GM19023 (cell line): ENCODE measurements around the gene RAB6B.
"Not testable (repeated sequence)": the region's sequence is repeated elsewhere in the genome, so short reads cannot be mapped to it uniquely, and the experiment has no call there.

Experiments
- ATAC-seq: cut with Tn5 transposase; IDR thresholded peaks from one replicate; pipeline ENCODE4 v1.9.1; 2021; ENCODE audit warnings: mild to moderate bottlenecking, moderate library complexity; ENCODE audit not compliant: unreplicated experiment

The RAB6B gene

DNA sequence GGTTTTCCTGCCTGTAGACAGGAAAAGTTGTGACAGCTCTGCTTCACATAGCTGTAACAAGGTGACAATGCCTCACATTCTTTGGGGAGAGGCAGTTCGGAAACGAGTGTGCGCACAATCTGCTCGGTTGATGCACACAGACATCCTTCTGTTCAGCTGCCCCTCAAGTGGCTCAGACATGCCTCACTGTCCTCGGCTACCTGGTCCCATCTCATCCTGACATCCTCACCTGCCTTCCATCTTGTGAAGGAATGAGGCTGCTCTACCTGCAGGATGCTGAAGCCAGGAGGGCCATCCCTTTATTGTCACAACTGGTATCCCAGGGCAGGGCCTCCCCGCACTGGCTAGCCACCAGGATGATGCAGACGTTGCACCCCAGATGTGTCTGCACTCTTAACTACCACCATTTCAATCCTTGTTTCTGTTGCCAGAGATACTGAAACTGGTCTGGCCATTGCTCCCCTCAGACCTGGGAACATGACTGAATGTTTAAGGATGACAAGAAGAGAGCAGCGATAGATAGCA is 70.7 kb downstream of the RAB6B start:
- ATAC-seq: no peak

DNA sequence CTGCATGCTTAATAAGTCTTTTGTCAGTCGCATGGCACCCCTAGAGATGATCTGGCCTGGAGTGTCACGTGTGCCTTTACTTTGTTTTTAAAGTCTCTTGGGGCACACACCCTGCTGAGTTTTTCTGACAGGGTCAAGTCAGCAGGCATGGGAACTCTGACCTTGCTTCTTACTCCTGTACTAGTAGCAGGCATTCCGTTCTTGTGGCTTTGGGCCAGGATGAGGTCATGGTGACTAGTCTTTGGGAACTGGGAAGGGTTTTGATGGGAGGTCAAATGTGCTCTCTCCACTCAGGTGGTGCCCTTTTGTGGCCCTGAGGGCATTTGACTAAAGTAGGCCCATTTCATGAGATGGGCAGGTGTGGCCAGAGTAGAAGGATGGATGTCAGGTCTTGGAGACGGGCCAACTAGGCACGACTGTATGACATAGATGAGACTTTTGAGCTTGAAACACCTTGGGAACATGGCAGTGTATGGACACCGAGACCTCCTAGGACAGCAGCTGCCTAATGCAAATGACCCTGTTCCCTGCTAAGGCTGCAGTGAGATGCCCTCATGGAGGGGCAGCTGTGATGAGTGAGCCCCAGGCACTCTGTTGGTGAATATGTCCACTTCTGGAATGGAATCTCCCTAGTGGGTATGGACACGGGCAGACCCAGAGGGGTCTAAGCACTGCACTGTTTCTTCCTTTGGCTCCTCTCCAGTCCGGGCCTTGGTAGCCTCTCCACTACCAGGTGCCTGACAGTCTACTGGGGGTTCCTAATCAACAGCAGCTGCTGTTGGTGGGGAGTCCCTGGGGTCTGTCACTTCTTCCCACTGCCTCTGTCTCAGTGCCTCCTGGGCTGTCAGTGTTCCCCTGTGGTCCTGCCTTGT is 73.7 kb downstream of the RAB6B start:
- no peak for ATAC-seq

DNA sequence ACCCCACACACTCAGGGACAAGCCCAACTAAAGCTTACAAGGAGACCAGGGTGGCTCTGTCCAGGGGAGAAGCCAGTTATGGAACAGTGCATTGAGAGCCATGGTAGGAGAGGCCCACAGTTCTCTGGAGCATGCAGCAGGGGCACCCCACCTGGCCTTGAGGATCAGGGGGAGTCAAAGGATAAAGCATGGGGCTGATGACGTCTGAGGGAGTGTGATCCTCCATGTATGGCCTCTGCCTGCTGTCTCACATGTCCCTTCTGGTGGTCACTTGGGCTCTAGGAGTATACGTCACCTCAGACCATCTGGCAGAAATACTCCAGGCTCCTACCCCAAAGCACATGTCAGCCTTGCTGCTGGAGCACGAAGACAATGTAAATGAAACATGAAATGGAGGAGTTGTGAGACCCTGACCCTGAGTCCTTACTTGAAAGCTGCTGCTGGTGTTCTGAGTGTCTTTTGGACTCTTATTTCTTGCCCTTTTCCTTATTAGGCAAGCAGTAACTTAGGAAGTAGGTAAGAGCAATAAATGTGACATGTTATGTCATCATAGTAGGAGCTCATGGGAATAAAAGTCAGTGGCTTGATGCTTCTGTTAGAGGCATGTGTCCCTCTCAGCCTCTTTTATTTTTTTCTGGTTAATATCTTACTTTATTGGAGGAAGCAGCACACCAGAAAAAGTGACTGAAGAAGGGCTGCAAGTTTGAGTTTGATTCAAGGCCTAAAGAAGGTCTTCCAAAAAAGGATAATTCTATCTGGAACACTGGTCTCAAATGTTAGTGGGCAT is 74.6 kb downstream of the RAB6B start:
- no peak for ATAC-seq

DNA sequence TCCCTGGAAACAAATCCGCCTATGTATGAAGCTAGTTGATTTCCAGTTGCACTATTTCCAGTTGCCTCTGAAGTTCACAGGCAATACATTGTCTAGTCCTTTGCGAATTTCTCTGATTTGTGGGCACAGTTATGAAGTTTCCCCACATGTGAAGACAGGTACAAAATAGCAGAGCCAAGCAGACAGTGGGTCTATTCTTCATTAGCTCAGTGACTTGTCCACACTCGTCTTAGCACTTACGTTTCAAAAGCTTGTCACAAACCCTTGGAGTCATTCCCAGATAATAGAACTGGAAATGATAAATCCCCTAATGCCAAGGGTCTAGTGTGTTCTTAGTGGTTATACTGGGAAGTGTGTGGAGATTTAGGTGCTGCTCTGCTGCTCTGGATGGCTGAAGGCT is 75.6 kb downstream of the RAB6B start:
- ATAC-seq: no peak

DNA sequence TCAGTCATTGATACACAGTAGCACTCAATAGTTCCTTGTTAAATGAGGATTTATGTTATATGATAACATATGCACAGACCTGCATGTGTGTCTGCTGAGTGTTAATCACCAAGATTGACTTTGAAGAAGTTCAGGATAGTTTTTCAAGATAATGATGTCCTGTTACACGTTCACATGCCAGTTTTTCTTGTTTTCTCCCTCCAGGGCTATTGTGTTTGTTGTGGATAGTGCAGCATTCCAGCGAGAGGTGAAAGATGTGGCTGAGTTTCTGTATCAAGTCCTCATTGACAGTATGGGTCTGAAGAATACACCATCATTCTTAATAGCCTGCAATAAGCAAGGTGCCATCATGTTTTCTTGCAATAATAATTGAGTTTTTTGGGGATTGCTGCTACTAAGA is 80.3 kb downstream of the RAB6B start:
- no peak for ATAC-seq

DNA sequence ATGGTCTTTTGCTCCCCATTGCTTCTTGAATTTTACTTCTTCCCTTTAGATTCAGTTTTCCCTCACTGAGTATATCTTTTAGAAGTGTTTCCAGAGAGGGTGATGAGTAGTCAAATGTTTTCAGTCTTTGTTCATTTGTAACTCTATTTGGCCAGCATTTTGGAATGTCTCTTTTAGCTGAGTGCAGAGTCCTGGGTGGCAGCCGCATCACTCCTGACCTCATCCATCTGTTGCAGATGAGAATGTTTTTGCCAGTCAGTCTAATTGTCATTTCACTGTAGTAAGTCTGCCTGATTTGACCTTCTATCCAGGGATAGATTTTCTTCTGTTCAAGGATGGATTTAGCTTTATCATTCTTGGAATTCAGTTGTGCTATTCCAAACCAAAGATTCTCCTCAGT is 82.8 kb downstream of the RAB6B start:
- no peak for ATAC-seq

DNA sequence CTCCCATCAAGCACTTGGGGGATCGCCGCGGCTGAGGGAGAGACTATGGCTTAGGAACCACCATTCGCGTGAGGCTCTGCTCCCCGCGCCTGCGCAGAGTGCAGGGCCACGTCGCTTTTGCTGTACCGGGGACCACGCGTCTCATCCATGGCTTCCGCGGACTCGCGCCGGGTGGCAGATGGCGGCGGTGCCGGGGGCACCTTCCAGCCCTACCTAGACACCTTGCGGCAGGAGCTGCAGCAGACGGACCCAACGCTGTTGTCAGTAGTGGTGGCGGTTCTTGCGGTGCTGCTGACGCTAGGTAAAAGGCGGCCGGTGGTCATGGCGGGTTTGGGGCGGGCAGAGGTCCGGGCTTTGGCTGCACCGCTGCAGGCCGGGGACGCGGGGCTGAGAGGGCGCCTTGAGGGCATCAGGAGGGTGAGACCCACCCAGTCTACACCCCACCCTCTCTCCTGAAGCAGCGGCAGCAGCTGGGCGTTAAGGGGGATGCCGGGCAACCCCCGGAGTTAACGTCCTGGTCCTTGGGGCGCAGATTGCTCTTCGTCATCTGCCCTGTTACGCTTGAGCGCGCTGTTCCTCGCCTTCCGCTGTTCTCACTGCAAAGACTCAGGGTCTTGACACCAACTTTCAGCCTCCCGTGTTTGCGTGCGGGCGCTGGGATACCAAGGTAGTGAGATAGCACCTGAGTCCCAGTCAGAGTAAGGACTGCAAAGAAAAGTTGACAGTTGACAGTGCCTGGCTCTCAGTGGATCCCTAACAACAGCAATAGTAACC is 89.8 kb downstream of the RAB6B start, which contains the start of gene SRPRB:
Gene SRPRB (plus strand): TSS at position 114 of the 774 bp plus-strand sequence. CDS start 34 bp downstream, at position 148.
- peak; percentile 98 for ATAC-seq

DNA sequence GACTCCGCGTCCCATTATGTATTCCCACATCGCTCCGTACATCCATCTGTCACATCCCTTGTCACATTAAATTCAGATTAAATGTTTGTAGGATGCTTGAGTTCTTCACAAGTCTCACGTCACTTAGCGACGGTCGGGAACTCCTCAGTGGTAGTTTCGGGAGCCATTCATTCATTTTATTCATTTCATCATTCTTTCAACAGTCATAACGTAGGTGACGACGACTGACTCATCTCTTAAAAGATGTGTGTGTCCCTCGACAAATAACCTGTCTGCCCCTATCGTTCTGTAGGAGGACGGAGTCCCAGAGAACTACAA is 90.3 kb downstream of the RAB6B start:
- no peak for ATAC-seq

DNA sequence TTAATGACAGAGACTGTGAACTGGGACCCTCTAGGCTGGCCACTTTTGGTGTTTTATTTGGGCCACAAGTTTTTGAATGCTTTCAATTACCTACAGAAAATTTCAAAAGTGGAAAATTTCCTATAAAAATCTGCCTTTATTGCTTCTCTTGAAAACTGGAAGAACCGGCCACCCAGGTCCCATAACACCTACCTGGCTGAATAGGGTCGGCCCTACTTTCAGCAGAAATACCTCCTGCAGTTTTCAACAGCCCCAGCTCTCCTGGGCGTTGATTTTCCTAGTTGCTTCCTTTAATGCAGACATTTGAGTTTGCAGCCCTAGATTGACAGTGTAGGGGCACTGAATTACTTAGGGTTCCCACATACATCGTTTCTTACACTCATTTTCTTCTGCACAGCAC is 90.8 kb downstream of the RAB6B start:
- ATAC-seq: no peak

DNA sequence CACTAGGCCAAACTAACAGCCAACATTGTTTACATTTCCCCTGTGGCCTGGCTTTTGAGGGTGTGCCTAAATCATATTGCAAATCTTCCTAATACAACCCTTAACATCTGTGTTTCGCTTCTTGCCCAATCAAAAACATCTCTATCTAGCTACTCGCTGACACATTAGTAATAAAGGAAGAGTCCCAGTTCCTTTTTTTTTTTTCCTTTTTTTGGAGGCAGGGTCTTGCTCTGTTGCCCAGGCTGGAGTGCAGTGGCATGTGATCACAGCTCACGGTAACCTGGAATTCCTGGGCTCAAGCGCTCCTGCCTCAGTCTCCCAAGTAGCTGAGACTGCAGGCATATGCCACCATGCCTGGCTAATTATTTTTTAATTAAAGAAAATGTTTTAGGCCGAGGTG is 92.2 kb downstream of the RAB6B start:
- ATAC-seq: no peak

DNA sequence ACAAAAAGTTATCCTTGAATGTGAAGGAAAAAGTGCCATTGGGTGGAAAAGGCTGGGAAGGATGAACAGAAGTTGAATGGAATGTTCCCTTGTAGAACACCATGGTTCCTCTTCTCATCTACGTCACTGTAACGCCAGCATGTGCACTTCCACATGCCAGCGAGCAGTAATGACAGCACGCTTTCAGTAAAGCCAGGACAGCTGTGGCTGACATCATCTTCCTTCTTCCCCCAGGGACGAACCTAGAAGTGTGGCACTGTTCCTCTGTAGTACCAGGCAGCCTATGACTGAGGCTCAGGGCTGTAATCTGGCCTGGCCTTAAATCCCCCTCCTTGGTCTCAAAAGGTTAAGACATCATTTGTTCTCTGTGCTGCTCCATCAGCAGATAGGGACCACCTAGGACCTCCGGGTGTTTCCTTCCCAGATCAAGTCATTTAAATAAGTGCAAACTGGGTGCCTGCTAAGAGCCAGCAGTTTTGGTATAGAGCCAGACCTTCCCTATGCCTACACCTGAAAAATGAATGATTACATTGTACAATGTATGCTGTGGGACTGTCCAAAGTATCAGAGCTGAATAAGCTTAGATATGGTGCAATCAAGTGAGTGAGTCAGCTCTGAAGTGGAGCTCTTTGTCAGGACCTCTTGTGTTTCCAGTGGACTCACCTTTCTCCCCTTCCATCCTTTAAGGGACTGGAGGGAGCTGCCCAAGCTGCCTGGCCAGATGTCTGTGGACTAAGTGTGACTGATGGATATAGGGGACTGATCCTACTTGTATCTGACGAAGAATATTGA is 95.7 kb downstream of the RAB6B start:
- no peak for ATAC-seq

DNA sequence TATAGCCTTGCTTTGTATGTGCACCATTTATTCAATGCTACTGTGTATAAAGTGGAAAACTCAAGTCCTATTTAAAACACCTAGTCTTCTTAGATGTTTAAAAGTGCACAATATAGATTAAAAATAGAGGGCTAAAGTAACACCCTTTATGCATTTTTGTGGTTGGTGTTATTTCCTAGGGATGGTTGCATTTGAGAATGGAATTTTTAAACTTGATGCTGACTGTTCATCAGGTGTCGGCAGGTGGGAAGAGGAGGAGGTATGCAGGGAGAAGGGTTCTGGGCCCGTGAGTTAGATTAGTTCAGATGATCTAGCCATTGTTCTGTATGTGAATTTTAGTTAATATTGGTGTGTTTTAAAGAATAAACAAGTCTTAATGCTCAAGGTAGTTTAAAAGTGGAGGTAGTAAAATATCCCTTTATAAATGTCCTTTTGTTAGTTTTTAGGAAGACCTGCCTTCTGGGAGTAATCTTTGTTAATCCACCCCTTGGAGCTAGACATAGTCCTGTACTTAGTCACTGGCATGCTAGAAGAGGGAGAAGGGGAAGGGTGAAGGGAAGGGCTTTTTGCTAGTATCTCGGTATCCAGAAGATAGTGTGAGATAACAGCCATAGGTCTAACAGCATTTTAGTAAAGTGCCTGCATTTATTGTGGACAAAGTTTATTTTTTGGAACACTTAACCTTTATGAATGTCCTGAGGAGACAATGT is 98.1 kb downstream of the RAB6B start:
- ATAC-seq: no peak

DNA sequence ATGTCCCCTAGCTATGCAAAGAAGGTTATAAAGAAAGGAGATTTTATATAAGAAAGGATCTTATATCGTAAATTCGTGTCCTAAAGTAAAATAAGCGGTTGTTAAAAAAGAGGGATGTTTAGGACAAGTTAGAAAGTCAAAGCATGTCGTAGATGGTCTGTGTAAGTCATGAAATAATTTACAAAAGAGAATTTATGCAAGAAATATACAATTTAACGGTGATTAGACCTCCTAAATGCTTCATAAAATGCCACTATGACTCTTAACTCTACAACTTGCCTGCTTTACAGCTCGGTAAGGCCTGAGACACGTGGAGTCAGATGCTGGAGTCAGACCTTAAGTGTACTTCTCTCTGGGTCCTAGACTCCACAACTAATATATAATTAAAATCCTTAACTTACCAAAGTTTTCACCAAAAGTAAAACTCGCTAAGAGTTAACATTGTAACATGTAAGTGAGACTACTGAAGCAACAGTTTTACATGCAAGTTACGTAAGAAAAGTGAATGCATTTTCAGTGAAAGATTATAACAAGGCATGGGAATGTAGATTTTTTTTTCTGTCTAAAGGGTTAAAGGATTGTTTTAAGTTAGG is 103.4 kb downstream of the RAB6B start:
- ATAC-seq: no peak

DNA sequence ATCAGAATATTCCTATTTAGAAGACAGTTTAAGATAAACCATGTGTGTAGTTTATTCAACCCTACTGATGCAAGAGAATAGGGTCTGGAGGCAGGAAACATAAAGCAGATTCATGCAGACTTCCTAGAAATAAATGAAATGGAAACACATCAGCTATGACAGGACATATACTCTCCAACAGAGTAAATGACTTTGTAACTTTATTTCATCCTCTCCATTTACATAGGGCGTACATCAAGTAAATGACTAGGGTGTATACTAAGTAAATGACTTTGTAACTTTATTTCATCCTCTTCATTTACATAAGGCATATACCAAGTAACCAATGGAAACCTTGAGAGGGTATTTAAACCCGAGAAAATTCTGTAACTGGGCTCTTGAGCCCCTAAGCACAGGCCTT is 107.7 kb downstream of the RAB6B start:
- no peak for ATAC-seq

DNA sequence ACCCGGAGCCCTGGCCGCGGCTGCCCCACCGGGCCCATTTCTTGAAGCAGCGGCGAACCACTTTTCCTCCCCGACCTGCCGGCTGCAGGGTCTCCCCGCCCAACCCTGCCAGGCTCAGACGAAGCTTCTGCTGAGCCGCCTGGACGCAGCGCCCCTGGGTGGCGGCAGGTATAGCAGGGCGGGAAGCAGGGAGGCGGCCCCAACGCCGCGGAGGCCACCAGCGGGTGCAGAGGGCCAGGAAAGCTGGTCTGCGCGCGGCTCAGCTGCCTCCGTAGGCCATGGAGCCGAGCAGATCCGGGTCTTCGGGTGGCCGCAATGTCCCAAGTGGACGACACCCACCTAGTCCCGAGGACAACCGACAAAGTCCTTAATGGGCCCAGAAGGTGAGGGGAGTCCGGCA is 111.9 kb downstream of the RAB6B start:
- ATAC-seq: no peak

DNA sequence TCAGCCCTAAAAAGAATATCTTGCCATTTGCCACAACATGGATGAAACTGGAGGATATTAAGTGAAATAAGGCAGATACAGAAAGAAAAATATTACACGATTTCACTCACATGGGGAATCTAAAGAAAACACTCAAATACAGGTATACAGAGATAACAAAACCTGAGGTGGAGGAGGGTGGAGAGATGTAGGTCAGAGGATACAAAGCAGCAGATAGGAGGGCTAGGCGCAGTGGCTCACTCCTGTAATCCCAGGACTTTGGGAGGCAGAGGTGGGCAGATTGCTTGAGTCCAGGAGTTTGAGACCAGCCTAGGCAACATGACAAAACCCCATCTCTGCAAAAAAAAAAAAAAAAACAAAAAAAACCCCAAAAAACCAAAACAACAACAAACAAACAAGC is 113.2 kb downstream of the RAB6B start:
- ATAC-seq: no peak

DNA sequence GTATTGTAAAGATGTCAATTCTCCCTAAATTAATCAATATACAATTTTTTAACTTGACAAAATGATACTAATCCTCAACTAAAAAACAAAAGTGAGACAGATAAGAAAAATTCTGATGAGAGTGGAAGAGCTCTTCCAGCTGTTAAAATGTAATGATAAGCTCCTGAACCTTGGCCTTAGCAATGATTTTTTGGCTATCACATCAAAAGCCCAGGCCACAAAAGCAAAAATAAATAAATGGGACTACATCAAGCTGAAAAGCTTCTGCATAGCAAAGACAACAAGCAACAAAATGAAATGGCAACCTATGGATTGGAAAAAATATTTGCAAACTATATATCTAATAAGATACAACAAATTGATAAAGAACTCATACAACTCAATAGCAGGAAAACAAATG is 114.1 kb downstream of the RAB6B start:
- no peak for ATAC-seq

DNA sequence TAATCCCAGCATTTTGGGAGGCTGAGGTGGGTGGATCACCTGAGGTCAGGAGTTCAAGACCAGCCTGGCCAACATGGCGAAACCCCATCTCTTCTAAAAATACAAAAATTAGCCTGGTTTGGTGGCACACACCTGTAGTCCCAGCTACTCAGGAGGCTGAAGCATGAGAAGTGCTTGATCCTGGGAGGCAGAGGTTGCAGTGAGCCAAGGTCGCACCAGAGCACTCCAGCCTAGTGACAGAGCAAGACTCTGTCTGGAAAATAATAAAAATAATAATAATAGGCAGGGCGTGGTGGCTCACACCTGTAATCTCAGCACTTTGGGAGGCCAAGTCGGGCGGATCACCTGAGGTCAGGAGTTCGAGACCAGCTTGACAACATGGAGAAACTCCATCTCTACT is 114.9 kb downstream of the RAB6B start:
- ATAC-seq: not testable (repeated sequence)

DNA sequence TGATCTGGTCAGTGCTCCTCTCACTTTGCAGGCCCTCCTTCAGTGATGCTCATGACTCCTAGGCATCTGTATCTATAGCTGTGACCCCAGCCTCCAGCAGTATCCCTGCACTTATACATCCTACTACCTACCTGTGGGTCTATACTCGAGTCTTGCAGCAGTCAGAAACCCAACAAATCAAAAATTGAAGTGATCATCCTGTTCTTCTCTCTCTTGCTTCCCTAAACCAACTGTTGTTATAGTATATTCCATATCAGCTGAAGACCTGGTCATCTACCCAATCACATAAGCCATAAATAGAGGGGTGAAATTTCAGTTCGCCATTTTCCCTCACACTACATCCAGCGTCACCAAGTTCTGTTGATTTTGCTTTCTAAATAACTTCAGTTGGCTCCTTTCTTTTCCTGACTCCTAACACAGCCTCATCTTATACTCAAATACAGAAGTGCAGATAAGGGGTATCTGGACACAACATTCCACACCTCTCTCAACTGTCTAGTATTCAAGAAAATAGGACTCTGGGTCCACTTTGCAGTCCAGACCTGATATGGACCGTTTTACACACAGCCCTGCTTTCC is 116.0 kb downstream of the RAB6B start:
- ATAC-seq: no peak
